Measurements from ENCODE around the gene RBM47. TPM values are rescaled to one million over a fixed set of nuclear protein-coding genes. Genes with fewer than 3 reads are reported as not detected.

RBM47 gene
- total RNA-seq, 1 experiment from 2014 or later: 0.28 TPM

DNA sequence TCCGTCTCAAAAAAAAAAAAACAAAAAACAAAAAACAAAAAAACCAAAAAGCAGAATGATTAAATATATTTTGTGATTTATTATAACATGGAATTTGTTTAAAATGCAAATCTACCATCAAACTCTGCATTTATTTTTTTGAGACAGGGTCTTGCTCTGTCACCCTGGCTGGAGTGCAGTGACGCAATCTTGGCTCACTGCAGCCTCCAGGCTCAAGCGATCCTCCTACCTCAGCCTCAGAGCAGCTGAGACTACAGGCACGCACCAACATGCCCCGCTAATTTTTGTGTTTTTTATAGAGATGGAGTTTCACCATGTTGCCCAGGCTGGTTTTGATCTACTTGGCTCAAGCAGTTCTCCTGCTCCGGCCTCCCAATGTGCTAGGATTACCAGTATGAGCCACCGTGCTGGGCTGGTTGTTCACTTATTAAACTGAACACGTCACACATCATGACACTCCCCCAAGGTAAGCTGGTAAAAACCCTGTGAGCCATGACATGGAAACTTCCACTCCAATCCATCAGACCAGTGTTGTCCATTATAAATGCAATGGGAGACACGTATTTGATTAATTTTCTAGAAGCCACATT, 45.7 kb downstream of the RBM47 start:
- TF ChIP-seq, protein P1, sequence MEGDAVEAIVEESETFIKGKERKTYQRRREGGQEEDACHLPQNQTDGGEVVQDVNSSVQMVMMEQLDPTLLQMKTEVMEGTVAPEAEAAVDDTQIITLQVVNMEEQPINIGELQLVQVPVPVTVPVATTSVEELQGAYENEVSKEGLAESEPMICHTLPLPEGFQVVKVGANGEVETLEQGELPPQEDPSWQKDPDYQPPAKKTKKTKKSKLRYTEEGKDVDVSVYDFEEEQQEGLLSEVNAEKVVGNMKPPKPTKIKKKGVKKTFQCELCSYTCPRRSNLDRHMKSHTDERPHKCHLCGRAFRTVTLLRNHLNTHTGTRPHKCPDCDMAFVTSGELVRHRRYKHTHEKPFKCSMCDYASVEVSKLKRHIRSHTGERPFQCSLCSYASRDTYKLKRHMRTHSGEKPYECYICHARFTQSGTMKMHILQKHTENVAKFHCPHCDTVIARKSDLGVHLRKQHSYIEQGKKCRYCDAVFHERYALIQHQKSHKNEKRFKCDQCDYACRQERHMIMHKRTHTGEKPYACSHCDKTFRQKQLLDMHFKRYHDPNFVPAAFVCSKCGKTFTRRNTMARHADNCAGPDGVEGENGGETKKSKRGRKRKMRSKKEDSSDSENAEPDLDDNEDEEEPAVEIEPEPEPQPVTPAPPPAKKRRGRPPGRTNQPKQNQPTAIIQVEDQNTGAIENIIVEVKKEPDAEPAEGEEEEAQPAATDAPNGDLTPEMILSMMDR (conservative IDR thresholded peaks at IDR 0.05; ENCODE audit: low read depth, low read length): no peak
- TF ChIP-seq EZH2 (IDR thresholded peaks at IDR 0.05; ENCODE audit: borderline replicate concordance, low read depth, low read length, poor library complexity, severe bottlenecking): no peak
- no peak for DNase-seq (ENCODE audit: low spot score)
- no peaks in the 10 kb centered on the region for H3K4me1 ChIP-seq (ENCODE audit: insufficient read depth, low read length, poor library complexity, severe bottlenecking)
- H3K4me3 ChIP-seq (ENCODE audit: low read depth, low read length, poor library complexity, severe bottlenecking): no peak overlapping the region
- ChIA-PET POLR2A (ENCODE audit: low non-redundant PET) (interaction anchor here (0.6 kb wide), 1 partner anchor 267 kb away, joined by 4 read pairs; no protein-coding TSS in a partner anchor), CTCF (no interaction called here)
- BruUV-seq (replicated peaks): no TSS peak
- no peaks in the 10 kb centered on the region for H3K27me3 ChIP-seq (replicated peaks; ENCODE audit: insufficient read depth, low read depth, low read length, poor library complexity)
- no peaks in the 10 kb centered on the region for H3K9me3 ChIP-seq (ENCODE audit: low read depth, low read length, poor library complexity, severe bottlenecking)
- intact Hi-C loops (cut with micrococcal nuclease; ENCODE audit: unreplicated experiment): no loop called here
- no peaks in the 10 kb centered on the region for H3K36me3 ChIP-seq (ENCODE audit: insufficient read depth, low read length, poor library complexity, severe bottlenecking)
- H3K27ac ChIP-seq (ENCODE audit: low read depth, low read length, poor library complexity, severe bottlenecking): no peak overlapping the region

DNA sequence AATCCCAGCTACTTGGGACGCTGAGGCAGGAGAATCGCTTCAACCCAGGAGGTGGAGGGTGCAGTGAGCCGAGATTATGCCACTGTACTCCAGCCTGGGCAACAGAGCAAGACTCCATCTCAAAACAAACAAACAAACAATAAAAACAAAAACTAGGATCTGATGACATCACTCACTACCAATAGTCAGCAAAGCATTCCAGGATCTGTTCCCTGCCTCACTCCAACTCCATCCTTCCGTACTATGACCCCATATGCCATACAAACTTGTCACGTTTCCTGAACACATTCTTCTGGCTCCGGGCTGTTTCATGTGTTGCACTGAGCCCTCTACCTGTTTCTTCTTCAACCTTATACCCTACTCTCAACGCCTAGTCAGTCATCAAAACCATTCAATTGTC, 47.3 kb downstream of the RBM47 start:
- ChIA-PET CTCF (no interaction called here), POLR2A (ENCODE audit: low non-redundant PET) (no interaction called here)
- Histone ChIP-seq H3K27ac (ENCODE audit: low read depth, low read length, poor library complexity, severe bottlenecking) (no peak overlapping the region), H3K9me3 (ENCODE audit: low read depth, low read length, poor library complexity, severe bottlenecking) (no peaks in the 10 kb centered on the region), H3K27me3 (replicated peaks; ENCODE audit: insufficient read depth, low read depth, low read length, poor library complexity) (no peaks in the 10 kb centered on the region), H3K4me3 (ENCODE audit: low read depth, low read length, poor library complexity, severe bottlenecking) (no peak overlapping the region), H3K4me1 (ENCODE audit: insufficient read depth, low read length, poor library complexity, severe bottlenecking) (no peaks in the 10 kb centered on the region), H3K36me3 (ENCODE audit: insufficient read depth, low read length, poor library complexity, severe bottlenecking) (no peaks in the 10 kb centered on the region)
- TF ChIP-seq EZH2 (IDR thresholded peaks at IDR 0.05; ENCODE audit: borderline replicate concordance, low read depth, low read length, poor library complexity, severe bottlenecking): no peak
- TF ChIP-seq, protein P1 (conservative IDR thresholded peaks at IDR 0.05; ENCODE audit: low read depth, low read length): no peak
- intact Hi-C loops (cut with micrococcal nuclease; ENCODE audit: unreplicated experiment): no loop called here
- DNase-seq (ENCODE audit: low spot score): no peak
- no TSS peak for BruUV-seq (replicated peaks)

DNA sequence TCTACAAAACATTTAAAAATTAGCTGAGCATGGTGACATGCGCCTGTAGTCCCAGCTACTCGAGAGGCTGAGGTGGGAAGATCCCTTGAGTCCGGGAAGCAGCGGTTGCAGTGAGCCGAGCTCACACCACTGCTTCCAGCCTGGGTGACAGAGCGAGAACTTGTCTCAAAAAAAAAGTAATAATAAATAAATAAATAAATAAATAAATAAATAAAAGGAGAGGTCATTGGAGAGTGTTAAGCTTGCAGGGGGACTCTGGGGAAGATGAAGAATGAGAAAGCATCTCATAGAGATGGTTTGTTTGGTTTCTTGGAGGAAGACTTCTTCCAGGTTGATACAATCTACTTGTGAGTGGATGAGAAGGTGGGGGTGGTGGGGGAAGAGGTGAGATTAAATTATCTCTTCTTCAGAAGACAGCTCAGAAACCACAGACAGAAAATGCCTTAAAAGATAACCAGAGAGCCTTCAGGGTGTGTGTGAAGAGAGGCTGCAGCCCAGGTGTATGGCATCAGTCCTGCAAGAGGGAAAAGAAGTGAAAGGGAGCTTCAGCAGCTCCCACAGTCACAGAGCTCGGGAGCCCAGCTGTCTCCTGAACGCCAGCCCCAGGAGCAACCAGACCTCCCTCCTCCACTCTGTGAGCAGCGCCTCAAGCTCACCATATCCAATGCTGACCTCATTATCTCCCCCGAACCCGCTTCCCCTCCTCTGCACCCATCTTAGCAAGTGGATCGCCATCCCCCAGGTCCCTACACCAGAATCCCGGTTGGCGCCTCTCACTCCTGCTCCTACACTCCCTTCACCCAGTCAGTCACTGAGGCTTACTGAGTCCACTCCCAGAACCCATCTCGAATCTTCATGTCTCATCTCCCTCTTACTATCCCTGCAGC, 48.2 kb downstream of the RBM47 start:
- Histone ChIP-seq H3K36me3 (ENCODE audit: insufficient read depth, low read length, poor library complexity, severe bottlenecking) (no peaks in the 10 kb centered on the region), H3K4me1 (ENCODE audit: insufficient read depth, low read length, poor library complexity, severe bottlenecking) (no peaks in the 10 kb centered on the region), H3K27ac (ENCODE audit: low read depth, low read length, poor library complexity, severe bottlenecking) (no peak overlapping the region), H3K9me3 (ENCODE audit: low read depth, low read length, poor library complexity, severe bottlenecking) (no peaks in the 10 kb centered on the region), H3K27me3 (replicated peaks; ENCODE audit: insufficient read depth, low read depth, low read length, poor library complexity) (no peaks in the 10 kb centered on the region), H3K4me3 (ENCODE audit: low read depth, low read length, poor library complexity, severe bottlenecking) (no peak overlapping the region)
- no peak for DNase-seq (ENCODE audit: low spot score)
- CTCF ChIA-PET: no interaction called here
- POLR2A ChIA-PET (ENCODE audit: low non-redundant PET): no interaction called here
- intact Hi-C loops (cut with micrococcal nuclease; ENCODE audit: unreplicated experiment): no loop called here
- no TSS peak for BruUV-seq (replicated peaks)
- TF ChIP-seq, protein P1 (conservative IDR thresholded peaks at IDR 0.05; ENCODE audit: low read depth, low read length): no peak
- no peak for TF ChIP-seq EZH2 (IDR thresholded peaks at IDR 0.05; ENCODE audit: borderline replicate concordance, low read depth, low read length, poor library complexity, severe bottlenecking)
